ENCODE measurements around the gene SGCE.

GRCh38 chr7:94633014-94633341 is 23.0 kb downstream of the SGCE start:
- TF ChIP-seq ZNF76 (tag by site-specific recombination; IDR thresholded peaks at IDR 0.05; ENCODE audit: borderline replicate concordance, low read depth) (no peak), CTCF (tag by site-specific recombination; IDR thresholded peaks at IDR 0.05) (no peak), ZNF624 (tag by site-specific recombination; IDR thresholded peaks at IDR 0.05) (no peak), ZBTB7A (tag by site-specific recombination; IDR thresholded peaks at IDR 0.05; ENCODE audit: low read depth) (no peak), ATF2 (tag by site-specific recombination; IDR thresholded peaks at IDR 0.05; ENCODE audit: low read depth) (no peak), ZBTB26 (tag by site-specific recombination; optimal IDR thresholded peaks at IDR 0.05) (no peak), ZNF549 (tag by site-specific recombination; IDR thresholded peaks at IDR 0.05) (no peak), ZNF24 (tag by site-specific recombination; IDR thresholded peaks at IDR 0.05) (no peak)

Data from HEK293 (cell line).